B cell (primary cell): ENCODE data around the gene LIPE.

Experiments used
- CTCF ChIP-seq: fragments of 200-600 bp; IDR thresholded peaks from one replicate; pipeline ENCODE4 v1.8.0; 2022; ENCODE audit warnings: antibody characterized with exemption, mild to moderate bottlenecking
- EZH2 ChIP-seq: IDR thresholded peaks from 2 replicates; pipeline ENCODE4 v1.6.1; 2012; ENCODE audit warnings: borderline replicate concordance, low read depth, mild to moderate bottlenecking, moderate library complexity, low read length; ENCODE audit not compliant: insufficient read depth, poor library complexity, severe bottlenecking

DNA sequence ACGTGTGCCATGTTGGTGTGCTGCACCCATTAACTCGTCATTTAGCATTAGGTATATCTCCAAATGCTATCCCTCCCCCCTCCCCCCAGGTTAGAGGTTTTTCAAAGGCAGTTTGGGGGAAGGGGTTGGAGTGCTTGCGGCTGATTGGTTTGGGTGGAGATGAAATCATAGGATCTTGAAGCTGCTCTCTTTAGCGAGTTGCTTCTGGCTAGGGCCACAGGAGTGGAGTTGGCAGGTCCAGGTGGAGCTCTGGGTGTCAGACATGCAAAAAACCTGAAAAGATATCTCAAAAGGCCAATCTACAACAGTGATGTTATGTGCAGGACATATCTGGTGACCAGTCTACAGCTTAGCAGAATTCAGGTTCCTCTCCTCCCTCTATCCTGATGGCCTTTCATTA is 48.2 kb upstream of the LIPE start:
- TF ChIP-seq CTCF (no peak), EZH2 (no peak)
